PC-3 (cell line): ENCODE data around the gene INPP5D. TPM values are rescaled to one million over a fixed set of nuclear protein-coding genes. Genes with fewer than 3 reads are reported as not detected.

ENCODE experiments used
- ATAC-seq: fragments of 200-7000 bp; cut with Tn5 transposase; 2 replicates; pipeline ENCODE4 v1.9.1; 2020; ENCODE audit warnings: mild to moderate bottlenecking, moderate library complexity
- BruUV-seq: library from RNA; stranded (reverse); fragments of 400-500 nt; replicated peaks from 2 replicates; lab custom pipeline; 2021; lab: Mats Ljungman, UMichigan
- CTCF ChIA-PET: fragments of 300-600 bp; sonication (Branson Sonifier 250); formaldehyde crosslinking; loops from one replicate; lab custom pipeline; 2022; ENCODE audit warnings: antibody characterized with exemption; lab: Charles Lee
- POLR2A ChIA-PET: fragments of 300-600 bp; sonication (Branson Sonifier 250); formaldehyde crosslinking; loops from one replicate; lab custom pipeline; 2022; ENCODE audit warnings: antibody characterized with exemption; ENCODE audit not compliant: unreplicated experiment; lab: Charles Lee
- DNase-seq: peaks from one replicate; pipeline ENCODE4 v3.0.0-alpha.2; 2015
- H2AFZ ChIP-seq: fragments of 300-600 bp; sonication (generic); 2 replicates; pipeline ENCODE4 v1.6.0; 2016; ENCODE audit warnings: antibody characterized with exemption, low read length
- H3F3A ChIP-seq: fragments of 300-600 bp; sonication (generic); one replicate; pipeline ENCODE4 v1.6.0; 2017; ENCODE audit warnings: antibody characterized with exemption, low read length, control low read depth, mild to moderate bottlenecking; ENCODE audit not compliant: unreplicated experiment
- H3K27ac ChIP-seq: fragments of 300-600 bp; sonication (generic); 2 replicates; pipeline ENCODE4 v1.5.1; 2016; ENCODE audit warnings: mild to moderate bottlenecking, low read length
- H3K27me3 ChIP-seq: fragments of 300-600 bp; sonication (generic); 2 replicates; pipeline ENCODE4 v1.6.1; 2016; ENCODE audit warnings: low read length, mixed read lengths
- H3K36me3 ChIP-seq: fragments of 300-600 bp; sonication (generic); 2 replicates; pipeline ENCODE4 v1.6.1; 2016; ENCODE audit warnings: low read depth, mixed run types, low read length, mixed read lengths
- H3K4me1 ChIP-seq: fragments of 300-600 bp; sonication (generic); 2 replicates; pipeline ENCODE4 v1.5.1; 2016; ENCODE audit warnings: low read length; ENCODE audit not compliant: insufficient read depth
- H3K4me2 ChIP-seq: fragments of 300-600 bp; sonication (generic); 2 replicates; pipeline ENCODE4 v1.6.0; 2016; ENCODE audit warnings: low read length
- H3K4me3 ChIP-seq: fragments of 300-600 bp; sonication (generic); 2 replicates; pipeline ENCODE4 v1.5.1; 2016; ENCODE audit warnings: mild to moderate bottlenecking, low read length, mixed read lengths
- H3K79me2 ChIP-seq: fragments of 300-600 bp; sonication (generic); 2 replicates; pipeline ENCODE4 v1.6.1; 2017; ENCODE audit warnings: low read length, mixed read lengths
- H3K9ac ChIP-seq: fragments of 300-600 bp; sonication (generic); 2 replicates; pipeline ENCODE4 v1.6.0; 2016; ENCODE audit warnings: mild to moderate bottlenecking, low read length
- H3K9me2 ChIP-seq: fragments of 300-600 bp; sonication (generic); replicated peaks from 2 replicates; pipeline ENCODE4 v1.6.1; 2016; ENCODE audit warnings: mixed run types, low read length, mixed read lengths
- H3K9me3 ChIP-seq: fragments of 300-600 bp; sonication (generic); 2 replicates; pipeline ENCODE4 v1.6.1; 2016; ENCODE audit warnings: low read length, mixed read lengths
- H4K20me1 ChIP-seq: fragments of 300-600 bp; sonication (generic); 2 replicates; pipeline ENCODE4 v1.6.1; 2016; ENCODE audit warnings: low read length, mixed read lengths
- CTCF ChIP-seq: fragments of 300-600 bp; sonication (generic); conservative IDR thresholded peaks from 2 replicates; pipeline ENCODE4 v1.5.1; 2017; ENCODE audit warnings: antibody characterized with exemption, low read depth, mild to moderate bottlenecking, low read length
- EZH2 ChIP-seq: fragments of 300-600 bp; sonication (generic); IDR thresholded peaks from one replicate; pipeline ENCODE4 v1.6.1; 2017; ENCODE audit warnings: antibody characterized with exemption, mild to moderate bottlenecking, low read length; ENCODE audit not compliant: unreplicated experiment
- EZH2phosphoT487 ChIP-seq: fragments of 300-600 bp; sonication (generic); IDR thresholded peaks from 2 replicates; pipeline ENCODE4 v1.6.1; 2018; ENCODE audit warnings: mild to moderate bottlenecking, antibody characterized with exemption, low read length, borderline replicate concordance
- intact Hi-C: fragments of 100-400 bp; cut with micrococcal nuclease; formaldehyde crosslinking; loops from 2 replicates; pipeline ENCODE4 v1.9.0; 2023
- total RNA-seq: library from RNA; depleted of rRNA; stranded (reverse); fragments of >200 nt; gene quantifications from 2 replicates; pipeline ENCODE4 v1.2.3, GENCODE V29; 2014

Gene INPP5D
- total RNA-seq, 1 experiment from 2014 or later: 0.26 TPM

- ChIA-PET POLR2A (no interaction called here), CTCF (no interaction called here)
- no TSS peak for BruUV-seq
- ATAC-seq: no peak
- TF ChIP-seq EZH2 (no peak), EZH2phosphoT487 (no peak), CTCF (no peak)
- H3K4me3 ChIP-seq: no peak overlapping the region
- H3K9ac ChIP-seq: no peak overlapping the region
- H3K79me2 ChIP-seq: no peaks in the 10 kb centered on the region
- H3F3A ChIP-seq: no peaks in the 10 kb centered on the region
- no peaks in the 10 kb centered on the region for H3K4me1 ChIP-seq
- no peak overlapping the region for H2AFZ ChIP-seq
- intact Hi-C loops: no loop called here
- no peak for DNase-seq
- no peak overlapping the region for H3K27ac ChIP-seq
- no peaks in the 10 kb centered on the region for H4K20me1 ChIP-seq
- 0 out of 2 replicates have a peak, but pooled peaks cover 2% of the 10 kb centered on the region for H3K9me3 ChIP-seq
- no peaks in the 10 kb centered on the region for H3K27me3 ChIP-seq
- no peaks in the 10 kb centered on the region for H3K9me2 ChIP-seq
- no peaks in the 10 kb centered on the region for H3K36me3 ChIP-seq
- H3K4me2 ChIP-seq: no peak overlapping the region
Measured at GRCh38 chr2:233076749-233077148, 16.6 kb downstream of the INPP5D start.

- Histone ChIP-seq H3K27me3 (no peaks in the 10 kb centered on the region), H3K9me2 (no peaks in the 10 kb centered on the region), H3F3A (no peaks in the 10 kb centered on the region), H3K4me3 (no peak overlapping the region), H4K20me1 (no peaks in the 10 kb centered on the region), H3K79me2 (no peaks in the 10 kb centered on the region), H3K9me3 (no peaks in the 10 kb centered on the region), H3K9ac (no peak overlapping the region), H3K36me3 (no peaks in the 10 kb centered on the region), H2AFZ (no peak overlapping the region), H3K4me2 (no peak overlapping the region), H3K4me1 (no peaks in the 10 kb centered on the region), H3K27ac (no peak overlapping the region)
- CTCF ChIA-PET: no interaction called here
- TF ChIP-seq CTCF: no peak
- no peak for TF ChIP-seq EZH2phosphoT487
- no peak for TF ChIP-seq EZH2
- intact Hi-C loops: no loop called here
- POLR2A ChIA-PET: no interaction called here
- ATAC-seq: no peak
- DNase-seq: no peak
- BruUV-seq: no TSS peak
Measured at GRCh38 chr2:233079473-233079877, 19.3 kb downstream of the INPP5D start.

DNA sequence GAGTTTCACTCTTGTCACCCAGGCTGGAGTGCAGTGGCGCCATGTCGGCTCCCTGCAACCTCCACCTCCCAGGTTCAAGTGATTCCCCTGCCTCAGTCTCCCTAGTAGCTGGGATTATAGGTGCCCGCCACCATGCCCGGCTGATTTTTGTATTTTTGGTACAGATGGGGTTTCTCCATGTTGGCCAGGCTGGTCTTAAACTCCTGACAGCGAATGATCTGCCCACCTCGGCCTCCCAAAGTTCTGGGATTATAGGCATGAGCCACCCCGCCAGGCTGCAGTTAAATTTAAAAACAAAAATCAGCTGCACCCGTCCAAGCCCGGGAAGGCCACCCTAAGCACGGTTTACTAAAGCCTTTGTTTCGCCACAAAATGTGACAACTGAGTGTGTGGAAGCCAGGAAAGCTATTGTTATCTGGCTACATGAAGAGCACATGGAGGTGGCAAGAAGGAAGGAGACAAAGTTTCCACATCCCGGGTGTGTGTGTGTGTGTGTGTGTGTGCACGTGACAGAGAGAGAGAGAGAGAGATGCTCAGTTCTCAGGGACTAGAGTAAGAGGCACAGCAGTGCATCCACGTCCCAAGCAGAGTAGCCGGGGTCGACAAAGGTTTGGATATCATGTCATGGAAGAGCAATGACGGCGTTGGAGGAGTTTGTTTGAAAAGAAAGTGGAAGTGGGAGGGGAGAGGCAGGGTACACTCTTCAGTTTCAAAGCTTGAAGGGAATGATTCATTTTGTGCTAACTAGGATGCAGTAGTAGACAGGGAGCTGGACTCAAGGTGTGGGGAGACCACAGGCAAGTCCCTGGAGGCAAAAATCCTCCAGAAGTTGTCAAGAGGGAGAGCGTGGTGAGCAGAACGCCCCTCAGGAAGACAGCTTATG is 20.1 kb downstream of the INPP5D start:
- Histone ChIP-seq H3K27me3 (no peaks in the 10 kb centered on the region), H3K9ac (no peak overlapping the region), H3K27ac (no peak overlapping the region), H3K36me3 (no peaks in the 10 kb centered on the region), H2AFZ (no peak overlapping the region), H3K4me3 (no peak overlapping the region), H4K20me1 (no peaks in the 10 kb centered on the region), H3K9me2 (no peaks in the 10 kb centered on the region), H3K79me2 (no peaks in the 10 kb centered on the region), H3F3A (no peaks in the 10 kb centered on the region), H3K4me2 (no peak overlapping the region), H3K9me3 (no peaks in the 10 kb centered on the region), H3K4me1 (no peaks in the 10 kb centered on the region)
- ChIA-PET POLR2A (no interaction called here), CTCF (no interaction called here)
- no TSS peak for BruUV-seq
- no peak for DNase-seq
- ATAC-seq: no peak
- intact Hi-C loops: no loop called here
- no peak for TF ChIP-seq EZH2
- no peak for TF ChIP-seq CTCF
- TF ChIP-seq EZH2phosphoT487: no peak
